MG63 (cell line): ENCODE data around the gene DUSP21. TPM values are rescaled to one million over a fixed set of nuclear protein-coding genes. Genes with fewer than 3 reads are reported as not detected.

Experiments
- total RNA-seq: library from RNA; depleted of rRNA; stranded (reverse); fragments of >200 nt; shearing (Covaris generic); gene quantifications from 2 replicates; pipeline ENCODE4 v1.2.3, GENCODE V29; 2014; ENCODE audit warnings: low replicate concordance; rRNA removed

The DUSP21 gene
- total RNA-seq, 1 experiment from 2014 or later: not detected

Other genes with a start within 250 kb of the DUSP21 start
- gene KDM6A, start 29.2 kb downstream of the DUSP21 start, total RNA-seq: 9.3 and 9.6 TPM in 2 replicates